Measurements from ENCODE around the gene AKAP8L. TPM values are rescaled to one million over a fixed set of nuclear protein-coding genes. Genes with fewer than 3 reads are reported as not detected.

Gene AKAP8L
- polyA plus RNA-seq, 4 donors: 84.3 to 130 (median 120) TPM

DNA sequence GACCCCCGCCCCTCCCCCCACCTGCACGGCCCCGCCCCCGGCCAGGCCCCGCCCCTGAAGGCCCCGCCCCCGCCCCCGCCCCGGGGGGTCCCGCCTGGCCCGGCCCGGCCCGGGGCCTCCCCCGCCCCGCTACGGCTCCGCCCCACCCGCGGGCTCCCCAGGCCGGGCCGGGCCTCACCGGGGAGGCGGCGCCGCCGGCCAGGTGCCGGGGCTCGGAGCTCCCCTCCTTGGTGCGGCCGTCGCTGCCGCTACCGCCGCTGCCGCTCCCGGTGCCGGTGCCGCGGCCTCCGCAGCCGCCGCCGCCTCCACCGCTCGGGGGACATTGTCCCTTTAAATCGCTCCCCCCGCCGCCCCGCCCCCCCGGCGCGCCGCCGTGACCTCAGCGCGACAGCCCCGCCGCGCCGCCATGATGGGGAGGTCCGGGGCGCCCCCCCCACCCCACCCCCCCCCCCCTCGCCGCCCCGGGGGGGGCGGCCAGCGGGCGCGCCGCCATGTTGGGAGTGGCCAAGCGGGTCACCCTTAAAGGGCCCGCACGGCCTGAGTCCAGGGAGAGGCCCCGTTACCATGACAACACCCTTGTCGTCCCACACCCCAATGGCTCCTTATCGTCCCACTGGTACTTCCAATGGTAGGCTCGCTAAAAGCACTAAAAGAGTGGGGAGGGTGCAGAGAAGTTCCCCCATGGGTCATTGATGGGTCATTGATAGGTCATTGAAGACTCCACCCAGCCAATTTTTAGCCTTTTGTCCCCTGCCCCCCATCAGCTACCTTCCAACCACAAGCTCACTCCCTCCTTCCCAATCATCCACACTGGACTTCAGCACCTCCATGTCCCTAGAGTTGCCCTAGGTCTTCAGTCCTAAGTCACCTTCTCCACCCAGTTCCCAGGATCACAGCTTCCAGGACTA, 31.1 kb upstream of the AKAP8L start, which contains the start of gene WIZ:
Gene WIZ (minus strand): TSS at position 337 of the 908 bp plus-strand sequence. CDS start 1,649 bp downstream, outside the sequence.
- no peak for DNase-seq (ENCODE audit: low read depth in 4 of 4, low spot score in 2 of 4)

DNA sequence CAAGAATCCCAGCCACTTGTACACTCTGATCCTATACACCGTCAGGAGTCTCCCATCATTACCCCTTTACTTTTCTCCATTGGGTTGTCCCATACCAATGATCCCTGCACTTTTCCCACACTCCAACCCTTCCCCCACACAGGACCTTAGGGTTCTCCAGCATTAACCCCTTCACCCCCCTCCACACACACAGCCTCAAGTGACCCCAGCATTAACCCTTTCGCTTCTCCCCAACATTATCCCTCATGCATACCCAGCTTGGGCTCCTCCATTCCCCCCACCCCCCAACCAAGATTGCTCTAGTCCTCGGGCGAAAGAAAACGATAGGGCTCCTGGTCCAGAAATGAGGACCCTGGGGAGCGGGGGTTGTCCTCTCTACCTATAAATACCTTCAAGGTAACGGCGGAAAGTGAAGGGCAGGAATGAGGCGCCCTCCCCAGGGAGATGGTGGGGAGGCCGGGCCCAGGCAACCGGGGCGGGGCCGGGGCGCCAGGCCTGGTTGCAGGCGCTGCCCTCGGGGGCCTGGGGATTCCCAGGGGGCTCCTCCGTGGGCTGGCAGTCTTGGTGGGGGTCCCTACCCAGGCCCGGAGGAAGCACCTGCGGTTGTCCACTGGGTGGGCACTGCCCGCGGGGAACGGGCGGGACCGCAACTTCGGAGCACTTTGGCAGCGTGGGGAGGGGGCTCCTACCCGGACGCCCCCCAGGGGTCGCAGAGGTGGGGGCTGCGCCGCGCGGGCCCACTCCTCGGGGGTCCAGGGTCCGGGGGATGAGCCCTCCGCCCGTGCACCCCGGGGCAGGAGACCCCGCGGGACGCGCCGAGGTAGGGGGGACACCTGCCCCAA, 30.2 kb upstream of the AKAP8L start:
- no peak for DNase-seq (ENCODE audit: low read depth in 4 of 4, low spot score in 2 of 4)

DNA sequence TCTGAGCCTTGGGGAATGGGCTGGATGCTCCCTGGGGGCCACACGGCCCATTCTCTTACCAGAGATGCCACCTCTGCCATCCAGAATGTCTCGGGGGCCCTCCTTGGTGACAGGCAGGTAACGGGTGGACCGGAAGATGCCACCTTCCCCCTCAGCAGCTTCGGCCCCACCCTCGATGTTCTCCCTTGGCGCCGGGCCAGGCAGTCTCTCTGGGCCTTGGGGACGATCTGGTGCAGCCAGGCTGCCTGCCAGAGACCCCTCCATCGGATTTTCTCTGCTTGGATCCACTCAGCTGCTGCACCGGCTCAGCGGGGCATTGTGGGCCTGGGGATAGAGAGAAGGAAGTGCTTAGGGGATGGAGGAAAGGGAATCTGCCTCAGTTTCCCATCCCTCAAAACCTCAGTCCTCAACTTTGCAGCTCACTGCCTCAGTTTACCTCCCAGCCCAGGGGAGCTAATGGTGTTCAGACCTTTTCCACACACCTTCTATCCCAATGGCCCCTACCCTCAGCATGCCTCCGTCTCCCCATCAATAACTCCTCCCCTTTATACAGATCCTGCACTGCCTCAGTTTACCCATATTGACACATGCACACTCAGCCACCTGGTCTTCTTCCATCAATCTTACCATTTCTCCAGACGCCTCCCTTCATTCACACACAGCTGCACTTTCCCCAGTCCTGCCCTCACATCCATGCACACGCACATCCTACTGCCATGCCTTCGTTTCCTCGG, 29.4 kb upstream of the AKAP8L start:
- no peak for DNase-seq (ENCODE audit: low read depth in 4 of 4, low spot score in 2 of 4)

DNA sequence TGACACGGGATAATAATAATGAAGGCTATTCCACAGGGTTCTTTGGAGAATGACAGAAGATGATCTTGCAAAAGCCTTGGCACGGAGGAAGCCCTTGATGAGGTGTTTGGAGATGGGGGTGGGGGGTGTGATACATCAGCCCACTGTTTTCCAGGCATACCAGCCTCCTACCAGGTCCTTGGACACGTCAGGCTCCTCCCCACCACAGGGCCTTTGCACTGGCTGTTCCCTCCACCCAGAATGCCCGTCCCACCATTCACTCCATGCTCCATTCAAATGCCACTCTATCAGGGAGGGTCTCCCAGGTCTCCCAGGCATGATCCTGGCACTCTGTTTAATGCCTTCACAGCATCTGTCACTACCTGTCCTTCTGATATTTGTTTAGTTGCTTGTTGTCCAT, 28.3 kb upstream of the AKAP8L start:
- no peak for DNase-seq (ENCODE audit: low read depth in 4 of 4, low spot score in 2 of 4)

DNA sequence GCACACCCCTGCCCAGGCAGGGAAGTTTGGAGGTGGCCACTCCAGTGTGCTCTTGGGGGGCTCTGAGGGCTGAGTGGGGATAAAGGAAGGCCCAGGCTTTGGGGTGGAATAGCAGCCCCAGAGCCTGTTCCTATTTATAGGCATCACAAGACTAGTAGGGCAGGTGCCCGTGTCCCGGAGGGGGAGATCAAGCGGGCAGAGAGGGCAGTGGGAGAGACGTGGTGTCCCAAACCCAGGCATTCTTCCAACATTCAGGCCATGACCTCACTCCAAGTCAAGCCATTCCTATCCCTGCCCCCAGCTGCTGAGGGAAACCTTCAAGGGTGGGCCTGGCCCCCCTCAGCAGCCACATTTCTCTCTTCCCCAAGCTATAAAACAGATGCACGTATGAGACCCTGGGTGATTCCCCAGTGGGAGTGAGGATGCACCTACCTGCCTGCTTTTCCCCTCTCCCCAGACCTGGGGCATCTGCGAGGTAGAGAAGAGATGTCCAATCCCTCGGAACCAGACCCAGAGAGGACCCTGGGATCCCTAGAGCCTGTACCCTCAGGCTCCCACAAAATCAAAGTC, 27.1 kb upstream of the AKAP8L start:
- no peak for DNase-seq (ENCODE audit: low read depth in 4 of 4, low spot score in 2 of 4)

DNA sequence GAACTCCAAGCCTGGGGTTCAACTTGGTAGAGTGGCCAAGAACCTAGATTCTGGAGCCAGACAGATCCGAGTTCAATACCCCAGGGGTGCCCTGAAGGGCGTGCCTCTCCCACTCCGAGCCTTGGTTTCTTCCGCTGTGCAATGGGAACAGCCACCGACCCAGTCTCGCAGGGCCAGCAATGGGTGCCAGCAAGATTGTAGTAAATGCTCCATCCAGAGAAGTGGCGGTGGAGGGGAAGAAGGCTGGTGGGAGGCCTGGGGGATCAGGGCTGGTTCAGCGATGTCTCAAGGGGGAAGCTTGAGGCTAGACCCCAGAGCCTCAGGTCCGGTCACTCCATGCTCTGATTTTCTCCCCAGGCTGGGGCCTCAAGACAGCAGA, 26.4 kb upstream of the AKAP8L start:
- no peak for DNase-seq (ENCODE audit: low read depth in 4 of 4, low spot score in 2 of 4)

DNA sequence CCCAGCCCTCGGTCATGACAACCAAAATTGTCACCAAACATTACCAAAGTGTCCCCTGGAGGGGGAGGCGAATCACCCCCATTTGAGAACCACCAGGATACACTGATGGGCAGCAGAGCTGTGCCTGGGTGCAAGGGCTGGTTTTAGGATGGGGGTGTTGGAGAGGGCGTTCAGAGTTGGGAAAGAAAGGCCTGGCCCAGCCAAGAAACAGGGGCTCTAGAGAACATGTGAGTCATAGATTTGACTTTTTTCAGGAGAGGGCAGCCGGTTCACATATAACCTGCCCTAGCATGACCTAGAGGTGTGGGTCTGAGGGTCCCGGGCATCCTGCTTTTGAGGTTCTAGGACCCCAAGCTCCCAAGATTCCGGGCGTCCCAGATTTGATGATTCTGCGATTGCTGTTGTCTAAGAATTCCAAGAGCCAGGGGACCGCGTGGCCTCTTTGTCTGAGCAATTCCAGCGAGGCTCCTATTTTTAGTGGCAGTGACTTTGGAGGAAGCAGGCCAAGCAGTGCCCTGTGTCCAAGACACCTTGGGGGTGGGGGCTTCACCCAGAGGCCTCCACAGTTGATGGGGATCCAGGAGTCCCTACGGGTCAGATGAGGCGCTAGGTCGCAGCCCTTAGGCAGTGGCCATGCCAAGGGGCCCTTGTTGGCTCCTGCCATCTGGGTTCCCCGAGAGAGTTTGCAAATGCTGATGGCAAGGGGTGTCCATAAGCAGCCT, 25.9 kb upstream of the AKAP8L start:
- DNase-seq (ENCODE audit: low read depth in 4 of 4, low spot score in 2 of 4): no peak

DNA sequence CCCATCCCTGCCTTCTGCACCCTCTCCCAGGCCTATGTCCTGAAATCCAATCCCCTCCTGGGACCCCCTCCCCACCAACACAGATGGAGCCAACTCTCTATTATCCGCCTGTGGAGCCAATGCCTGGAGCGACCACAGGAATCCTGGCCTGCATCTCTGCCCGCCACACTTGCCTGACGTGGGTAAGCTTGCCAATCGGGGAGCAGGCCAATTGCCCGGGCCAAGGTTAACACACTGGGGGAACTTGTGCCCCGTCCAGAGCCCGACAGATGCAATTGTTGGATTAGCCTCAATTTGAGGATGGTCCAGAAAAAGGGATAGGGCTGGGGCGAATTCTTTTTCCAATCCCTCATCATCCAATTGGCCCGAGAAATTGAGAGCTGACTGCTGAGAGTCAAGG, 25.1 kb upstream of the AKAP8L start:
- DNase-seq (ENCODE audit: low read depth in 4 of 4, low spot score in 2 of 4): no peak

DNA sequence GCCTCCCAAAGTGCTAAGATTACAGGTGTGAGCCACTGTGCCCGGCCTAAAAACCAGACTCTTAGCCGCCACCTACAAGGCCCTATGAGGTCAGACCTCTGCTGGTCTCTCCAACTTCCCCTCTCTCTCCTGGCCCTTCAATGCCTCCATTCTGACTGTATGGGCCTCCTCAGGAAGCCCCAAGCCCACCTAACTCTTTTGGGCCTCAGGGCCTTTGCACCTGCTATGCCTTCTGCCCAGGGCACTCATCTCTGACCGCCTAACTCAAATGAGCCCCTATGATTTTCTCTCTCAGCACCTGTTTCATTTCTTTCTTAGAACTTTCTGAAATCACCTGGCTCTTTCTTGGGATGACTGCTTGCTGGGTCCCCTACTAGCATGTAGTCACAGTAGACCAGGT, 24.5 kb upstream of the AKAP8L start:
- DNase-seq (ENCODE audit: low read depth in 4 of 4, low spot score in 2 of 4): no peak

DNA sequence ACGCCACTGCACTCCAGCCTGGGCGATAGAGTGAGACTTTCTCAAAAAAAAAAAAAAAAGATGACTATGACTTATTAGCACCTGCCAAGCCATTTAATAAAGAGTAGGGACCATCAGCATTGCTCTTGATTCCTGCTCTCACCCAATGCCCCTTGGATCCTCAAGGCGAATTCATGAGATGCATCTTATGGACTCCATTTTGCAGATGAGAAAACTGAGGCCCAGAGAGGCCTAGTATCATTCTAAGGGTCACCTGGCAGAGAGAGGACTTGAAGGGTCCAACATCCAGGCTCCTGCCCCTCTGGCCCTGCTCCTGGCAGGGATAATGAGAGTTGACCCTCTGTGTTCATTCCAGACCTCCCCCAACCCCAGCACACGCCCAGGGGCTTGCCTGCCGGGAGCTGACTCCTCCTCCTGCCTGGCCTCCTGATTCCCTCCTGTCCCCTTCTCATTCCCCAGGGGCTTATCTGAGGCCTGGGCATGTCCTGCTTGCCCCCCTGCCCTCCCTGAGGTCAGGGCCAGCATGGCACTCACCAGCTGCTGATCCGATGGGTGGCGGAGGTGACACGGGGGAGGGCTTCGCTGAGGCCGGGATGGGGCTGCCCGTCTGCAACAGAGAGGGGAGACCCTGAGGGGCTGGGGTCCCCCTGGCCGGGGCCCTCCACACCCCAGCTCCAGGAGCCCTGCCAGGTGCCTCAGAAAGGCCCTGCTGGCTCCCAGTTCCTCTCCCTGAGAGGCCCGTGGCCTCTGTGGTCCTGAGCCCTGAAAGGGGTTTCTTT, 23.5 kb upstream of the AKAP8L start:
- no peak for DNase-seq (ENCODE audit: low read depth in 4 of 4, low spot score in 2 of 4)

DNA sequence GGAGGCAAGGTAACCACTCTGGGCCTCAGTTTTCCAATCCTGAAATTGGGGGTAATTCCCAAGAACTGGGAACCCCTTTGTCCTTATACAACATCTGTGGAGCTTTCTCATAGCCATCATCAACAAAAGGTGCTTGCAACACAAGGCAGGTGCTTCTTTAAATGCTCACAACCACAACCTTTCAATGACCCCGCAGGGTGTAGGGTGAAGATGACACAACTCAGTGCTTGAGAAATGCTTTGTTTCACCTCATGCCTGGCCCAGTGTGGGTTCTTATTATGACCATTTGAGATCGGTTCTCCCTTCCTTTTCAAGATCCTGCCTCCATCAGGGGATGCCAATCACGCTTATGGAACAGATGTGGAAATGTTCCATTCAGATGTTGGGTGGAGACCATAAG, 22.5 kb upstream of the AKAP8L start:
- DNase-seq (ENCODE audit: low read depth in 4 of 4, low spot score in 2 of 4): no peak

DNA sequence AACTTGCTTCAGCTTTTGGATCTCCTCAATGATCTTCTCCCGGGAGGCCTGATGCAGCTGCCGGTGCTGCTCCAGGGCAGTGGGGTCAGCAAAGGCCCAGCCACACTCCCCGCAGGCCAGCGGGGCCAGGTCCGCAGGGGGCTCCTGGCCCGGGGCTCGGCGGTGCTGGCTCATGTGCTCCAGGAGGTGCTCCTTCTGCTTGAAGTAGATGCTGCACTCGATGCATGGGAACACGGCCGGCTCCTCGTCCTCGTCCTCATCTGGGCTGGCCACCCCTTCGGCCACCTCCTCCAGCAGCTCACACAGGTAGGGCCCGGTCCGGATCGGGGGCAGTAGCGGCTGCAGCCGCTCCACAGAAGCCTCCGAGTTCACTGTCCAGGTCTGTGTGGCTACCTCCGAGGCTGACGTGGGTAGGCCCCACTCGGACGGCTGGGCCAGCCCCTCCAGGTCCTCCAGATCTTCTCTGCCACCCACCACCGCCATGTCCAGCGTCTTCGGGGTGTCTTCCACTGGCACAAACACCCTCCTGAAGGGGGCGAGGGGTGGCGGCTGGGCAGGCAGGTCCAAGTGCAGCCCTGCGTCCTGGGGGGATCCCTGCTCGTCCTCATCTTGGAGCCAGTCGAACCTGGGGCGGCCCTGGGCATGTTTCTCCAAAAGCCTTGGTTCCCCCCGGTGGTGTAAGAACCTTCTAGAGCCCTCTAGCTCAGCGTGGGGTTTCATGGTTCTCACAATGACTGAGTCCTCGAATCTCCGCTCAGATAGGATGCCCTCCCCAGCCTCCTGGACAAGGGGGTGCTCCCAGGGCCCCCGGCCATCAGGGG, 21.2 kb upstream of the AKAP8L start:
- no peak for DNase-seq (ENCODE audit: low read depth in 4 of 4, low spot score in 2 of 4)

DNA sequence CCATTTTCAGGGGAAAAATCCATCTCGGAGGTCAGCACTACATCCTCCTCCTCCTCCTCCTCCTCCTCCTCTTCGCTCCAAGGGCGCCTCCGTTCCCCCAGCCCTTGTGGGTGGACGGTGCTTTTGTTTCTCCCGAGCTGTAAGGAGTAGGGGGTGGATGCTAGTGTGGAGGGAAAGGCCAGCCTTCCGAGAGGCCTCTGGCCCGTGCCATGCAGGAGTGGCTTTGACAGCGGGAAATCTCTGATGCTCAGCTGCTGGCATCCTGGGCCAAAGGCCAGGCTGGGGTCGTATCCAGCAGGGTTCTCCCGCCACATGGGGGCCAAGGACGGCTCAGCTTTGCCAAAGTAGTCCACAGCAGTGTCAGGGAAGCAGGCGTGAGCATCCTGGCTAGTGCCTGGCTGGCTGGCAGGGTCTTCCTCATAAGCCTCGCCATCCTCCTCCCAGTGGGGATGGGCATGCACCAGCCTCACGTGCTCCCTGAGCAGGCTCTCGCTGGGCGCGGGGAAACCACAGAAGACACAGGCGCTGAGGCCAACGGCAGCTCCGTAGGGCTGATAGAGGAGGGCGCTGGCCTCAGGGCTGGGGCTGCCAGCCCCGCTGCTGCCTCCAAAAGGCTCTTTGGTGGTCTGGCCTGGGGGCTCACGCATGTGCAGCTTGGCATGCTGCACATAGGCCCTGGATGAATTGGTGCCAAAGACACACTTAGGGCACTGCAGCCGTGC, 20.5 kb upstream of the AKAP8L start:
- no peak for DNase-seq (ENCODE audit: low read depth in 4 of 4, low spot score in 2 of 4)

DNA sequence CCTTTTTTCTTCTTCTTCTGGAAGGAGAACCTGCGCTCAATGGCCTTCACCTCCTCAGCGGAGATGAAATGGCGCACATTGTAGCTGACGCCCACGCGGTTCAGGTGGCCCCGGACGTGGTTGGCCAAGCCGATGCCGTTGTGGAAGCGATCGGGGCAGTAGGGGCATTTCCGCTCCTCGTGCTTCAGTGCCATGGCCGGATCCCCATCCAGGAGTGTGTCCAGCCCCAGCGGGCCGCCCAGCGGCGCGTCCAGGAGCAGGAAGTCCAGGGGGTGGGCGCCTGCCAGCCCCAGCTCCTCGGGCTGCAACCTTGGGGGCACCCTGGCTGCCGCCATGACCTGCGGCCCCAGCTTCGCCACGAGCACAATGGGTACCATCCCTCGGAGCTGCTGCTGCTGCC, 19.8 kb upstream of the AKAP8L start:
- no peak for DNase-seq (ENCODE audit: low read depth in 4 of 4, low spot score in 2 of 4)

DNA sequence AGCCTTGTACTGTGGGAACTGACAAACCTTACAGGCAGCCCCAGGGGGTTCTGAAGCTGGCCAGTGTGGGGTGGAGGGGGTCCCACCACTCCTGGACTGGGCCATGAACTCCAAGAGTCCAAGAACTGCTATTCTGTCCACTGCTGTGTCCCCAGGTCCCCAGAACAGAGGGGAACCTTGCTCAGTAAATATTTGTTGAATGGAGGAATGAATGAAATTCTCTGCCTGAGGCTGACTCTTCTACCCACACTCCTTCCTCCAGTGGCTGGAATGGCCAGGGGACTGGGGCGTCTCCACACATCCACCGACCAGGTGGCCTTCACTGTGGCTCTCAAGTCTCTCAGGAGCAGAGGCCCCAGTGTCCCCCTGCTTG, 19.3 kb upstream of the AKAP8L start:
- DNase-seq (ENCODE audit: low read depth in 4 of 4, low spot score in 2 of 4): no peak

DNA sequence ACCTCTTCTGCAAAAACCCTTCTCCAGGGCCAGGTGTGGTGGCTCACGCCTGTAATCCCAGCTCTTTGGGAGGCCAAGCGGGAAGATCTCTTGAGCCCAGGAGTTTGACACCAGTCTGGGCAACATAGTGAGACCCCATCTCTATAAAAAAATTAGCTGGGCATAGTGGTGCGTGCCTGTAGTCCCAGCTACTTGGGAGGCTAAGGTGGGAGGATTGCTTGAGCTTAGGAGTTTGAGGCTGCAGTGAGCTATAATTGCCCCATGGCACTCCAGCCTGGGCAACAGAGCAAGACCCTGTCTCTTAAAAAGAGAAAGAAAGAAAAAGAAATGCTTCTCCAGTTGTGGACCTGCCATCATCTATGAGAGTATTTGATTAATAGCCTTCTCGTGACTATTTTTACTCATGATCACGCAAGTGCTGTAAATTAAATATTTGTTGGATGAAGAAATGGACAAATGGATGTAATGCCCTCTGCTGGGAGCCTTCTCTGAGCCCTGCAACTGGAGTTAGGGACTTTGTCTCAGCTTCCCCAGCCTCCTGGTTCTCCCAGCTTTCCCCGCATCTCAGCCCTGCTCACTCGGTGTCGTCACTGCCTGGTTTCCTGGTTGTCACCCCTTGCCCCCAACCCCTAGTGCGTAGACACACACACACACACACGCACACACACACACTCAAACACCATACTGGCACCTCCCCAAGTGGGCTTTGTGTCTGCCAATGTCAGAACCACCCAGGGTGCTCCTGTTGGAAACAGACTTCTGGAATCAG, 18.8 kb upstream of the AKAP8L start:
- no peak for DNase-seq (ENCODE audit: low read depth in 4 of 4, low spot score in 2 of 4)

DNA sequence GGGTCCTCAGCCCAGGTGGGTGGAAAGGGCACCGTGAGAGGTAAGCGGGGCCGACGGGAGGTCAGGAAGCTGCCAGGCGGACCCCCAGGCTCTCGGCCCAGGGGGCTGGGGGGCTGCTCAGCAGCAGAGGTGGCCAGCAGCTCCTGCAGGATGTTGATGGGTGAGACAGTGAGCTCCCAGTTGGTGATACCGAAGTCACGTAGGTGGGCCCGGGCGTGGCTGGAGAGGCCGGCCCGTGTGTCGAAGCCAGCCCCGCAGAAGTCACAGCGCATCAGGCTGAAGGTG, 18.0 kb upstream of the AKAP8L start:
- DNase-seq (ENCODE audit: low read depth in 4 of 4, low spot score in 2 of 4): no peak

All from left renal cortex interstitium (tissue), 4 donors.